Keratinocyte (primary cell): ENCODE data around the gene SCAMP2. TPM values are rescaled to one million over a fixed set of nuclear protein-coding genes. Genes with fewer than 3 reads are reported as not detected.

Source experiments
- DNase-seq: peaks from one replicate; pipeline ENCODE4 v3.0.0-alpha.2; 2011; ENCODE audit warnings: low read depth, missing footprints, low spot score
- FAIRE-seq: peaks from 2 replicates; lab custom pipeline; 2011; peaks lifted over from hg19 to GRCh38; lab: Jason Lieb, UNC
- H2AFZ ChIP-seq: 2 replicates; pipeline ENCODE4 v1.6.0; 2012; ENCODE audit warnings: low read length, control low read depth, inconsistent platforms; ENCODE audit not compliant: control insufficient read depth
- H3K27ac ChIP-seq: 2 replicates; pipeline ENCODE4 v1.5.1; 2011; ENCODE audit warnings: low read length; ENCODE audit not compliant: control insufficient read depth, insufficient read depth
- H3K27me3 ChIP-seq: 3 replicates; pipeline ENCODE4 v1.6.0; 2011; ENCODE audit warnings: low read length; ENCODE audit not compliant: control insufficient read depth, insufficient read depth; ENCODE audit errors: extremely low read depth
- H3K36me3 ChIP-seq, 2 experiments: 2 replicates in 1 of 2; 3 replicates in 1 of 2; pipeline ENCODE4 v1.5.1; 2011; ENCODE audit warnings: low read length in 2 of 2, mild to moderate bottlenecking in 1 of 2; ENCODE audit not compliant: control insufficient read depth in 2 of 2, insufficient read depth in 2 of 2; ENCODE audit errors: extremely low read depth in 1 of 2
- H3K4me1 ChIP-seq: 3 replicates; pipeline ENCODE4 v1.5.1; 2011; ENCODE audit warnings: low read length; ENCODE audit not compliant: control insufficient read depth, insufficient read depth; ENCODE audit errors: extremely low read depth
- H3K4me2 ChIP-seq: 3 replicates; pipeline ENCODE4 v1.6.0; 2011; ENCODE audit warnings: low read depth, low read length; ENCODE audit not compliant: control insufficient read depth, insufficient read depth; ENCODE audit errors: extremely low read depth
- H3K4me3 ChIP-seq, 3 experiments: fragments of 200-600 bp in 1 of 3; sonication (generic) in 1 of 3; 2 replicates in 2 of 3; 3 replicates in 1 of 3; pipeline ENCODE4 v1.5.1; 2011 to 2016; ENCODE audit warnings: low read length in 3 of 3, mild to moderate bottlenecking in 3 of 3, control low read depth in 2 of 3, inconsistent platforms in 1 of 3, low read depth in 1 of 3, mixed read lengths in 1 of 3, mixed run types in 1 of 3, moderate library complexity in 1 of 3; ENCODE audit not compliant: control insufficient read depth in 2 of 3, insufficient read depth in 2 of 3; ENCODE audit errors: extremely low read depth in 1 of 3
- H3K79me2 ChIP-seq: 2 replicates; pipeline ENCODE4 v1.6.0; 2012; ENCODE audit warnings: low read length; ENCODE audit not compliant: control insufficient read depth, insufficient read depth
- H3K9ac ChIP-seq: 3 replicates; pipeline ENCODE4 v1.6.0; 2011; ENCODE audit warnings: low read length; ENCODE audit not compliant: control insufficient read depth, insufficient read depth; ENCODE audit errors: extremely low read depth
- H3K9me1 ChIP-seq: 3 replicates; pipeline ENCODE4 v1.6.0; 2011; ENCODE audit warnings: low read length; ENCODE audit not compliant: control insufficient read depth, insufficient read depth; ENCODE audit errors: extremely low read depth
- H3K9me3 ChIP-seq: 2 replicates; pipeline ENCODE4 v1.5.1; 2012; ENCODE audit warnings: low read depth, low read length; ENCODE audit not compliant: control insufficient read depth
- H4K20me1 ChIP-seq: 3 replicates; pipeline ENCODE4 v1.6.0; 2011; ENCODE audit warnings: low read length; ENCODE audit not compliant: control insufficient read depth, insufficient read depth; ENCODE audit errors: extremely low read depth
- EZH2 ChIP-seq: IDR thresholded peaks from one replicate; pipeline ENCODE4 v1.6.1; 2012; ENCODE audit warnings: inconsistent platforms, mild to moderate bottlenecking, low read length, moderate library complexity
- dilution Hi-C: fragments of 300-500 bp; cut with MboI; formaldehyde crosslinking; loops from one replicate; pipeline ENCODE4 v1.7.0; 2020; ENCODE audit warnings: low sequenced_read_pairs; ENCODE audit not compliant: extremely low pct_ligation_motif_present
- polyA plus RNA-seq, 5 experiments: library from polyadenylated mRNA; depleted of rRNA in 3 of 5; stranded (reverse) in 3 of 5; stranded (forward) in 1 of 5; unstranded in 1 of 5; fragments of >200 nt; gene quantifications; 1 replicate in 1 of 5; 2 replicates in 3 of 5; 3 replicates in 1 of 5; pipeline versions ENCODE4 v1.2.1 to v1.2.3, GENCODE V29; 2011 to 2012; ENCODE audit warnings: missing spikeins in 2 of 5, low read depth in 1 of 5, low replicate concordance in 1 of 5
- TF ChIP-seq, protein P1 (sequence below), 3 experiments: IDR thresholded peaks in 1 of 3; conservative IDR thresholded peaks in 1 of 3; optimal IDR thresholded peaks in 1 of 3; 2 replicates in 2 of 3; 3 replicates in 1 of 3; pipeline versions ENCODE3 to v1.5.1; 2011; ENCODE audit warnings: low read length in 3 of 3, mild to moderate bottlenecking in 3 of 3, moderate library complexity in 2 of 3, control low read depth in 1 of 3, inconsistent platforms in 1 of 3; ENCODE audit not compliant: insufficient read depth in 2 of 3; ENCODE audit errors: extremely low read depth in 1 of 3

The SCAMP2 gene
- polyA plus RNA-seq, 1 donor (not counting 4 experiments of a cell fraction or from before 2014, with no cell fraction given): 72.8 TPM

- FAIRE-seq (no peak), DNase-seq (no peak)
- no peak overlapping the region for H3K9ac ChIP-seq
- no peaks in the 10 kb centered on the region for H3K27me3 ChIP-seq
- H3K36me3 ChIP-seq: peaks cover 6 to 8% of the 10 kb centered on the region in 2 experiments
- peaks cover 6% of the 10 kb centered on the region for H3K9me1 ChIP-seq
- no peak overlapping the region for H3K4me3 ChIP-seq
- no peaks in the 10 kb centered on the region for H4K20me1 ChIP-seq
- no peak overlapping the region for H3K27ac ChIP-seq
- peaks cover 22% of the 10 kb centered on the region for H3K4me1 ChIP-seq
- no peak overlapping the region for H3K4me2 ChIP-seq
- no peak overlapping the region for H2AFZ ChIP-seq
- no peaks in the 10 kb centered on the region for H3K9me3 ChIP-seq
- peaks cover 22% of the 10 kb centered on the region for H3K79me2 ChIP-seq
- dilution Hi-C loops: no loop called here
- no peak for TF ChIP-seq EZH2
- TF ChIP-seq, protein P1, sequence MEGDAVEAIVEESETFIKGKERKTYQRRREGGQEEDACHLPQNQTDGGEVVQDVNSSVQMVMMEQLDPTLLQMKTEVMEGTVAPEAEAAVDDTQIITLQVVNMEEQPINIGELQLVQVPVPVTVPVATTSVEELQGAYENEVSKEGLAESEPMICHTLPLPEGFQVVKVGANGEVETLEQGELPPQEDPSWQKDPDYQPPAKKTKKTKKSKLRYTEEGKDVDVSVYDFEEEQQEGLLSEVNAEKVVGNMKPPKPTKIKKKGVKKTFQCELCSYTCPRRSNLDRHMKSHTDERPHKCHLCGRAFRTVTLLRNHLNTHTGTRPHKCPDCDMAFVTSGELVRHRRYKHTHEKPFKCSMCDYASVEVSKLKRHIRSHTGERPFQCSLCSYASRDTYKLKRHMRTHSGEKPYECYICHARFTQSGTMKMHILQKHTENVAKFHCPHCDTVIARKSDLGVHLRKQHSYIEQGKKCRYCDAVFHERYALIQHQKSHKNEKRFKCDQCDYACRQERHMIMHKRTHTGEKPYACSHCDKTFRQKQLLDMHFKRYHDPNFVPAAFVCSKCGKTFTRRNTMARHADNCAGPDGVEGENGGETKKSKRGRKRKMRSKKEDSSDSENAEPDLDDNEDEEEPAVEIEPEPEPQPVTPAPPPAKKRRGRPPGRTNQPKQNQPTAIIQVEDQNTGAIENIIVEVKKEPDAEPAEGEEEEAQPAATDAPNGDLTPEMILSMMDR (optimal IDR thresholded peaks at IDR 0.05 in 1 of 3, IDR thresholded peaks at IDR 0.05 in 1 of 3, conservative IDR thresholded peaks at IDR 0.05 in 1 of 3; ENCODE audit: extremely low read depth in 1 of 3, insufficient read depth in 2 of 3, low read length in 3 of 3): no peak
Measured at GRCh38 chr15:74858369-74858740, 14.8 kb downstream of the SCAMP2 start.

- dilution Hi-C loops: no loop called here
- peaks cover 21% of the 10 kb centered on the region for H3K4me1 ChIP-seq
- FAIRE-seq: no peak
- H3K4me2 ChIP-seq: no peak overlapping the region
- no peak overlapping the region for H3K27ac ChIP-seq
- peaks cover 6% of the 10 kb centered on the region for H3K9me1 ChIP-seq
- peaks cover 20% of the 10 kb centered on the region for H3K79me2 ChIP-seq
- peaks cover 10 to 14% of the 10 kb centered on the region in 2 experiments for H3K36me3 ChIP-seq
- H2AFZ ChIP-seq: no peak overlapping the region
- TF ChIP-seq EZH2: no peak
- TF ChIP-seq, protein P1 (optimal IDR thresholded peaks at IDR 0.05 in 1 of 3, IDR thresholded peaks at IDR 0.05 in 1 of 3, conservative IDR thresholded peaks at IDR 0.05 in 1 of 3; ENCODE audit: extremely low read depth in 1 of 3, insufficient read depth in 2 of 3, low read length in 3 of 3): no peak
- H3K9me3 ChIP-seq: no peaks in the 10 kb centered on the region
- H4K20me1 ChIP-seq: no peaks in the 10 kb centered on the region
- H3K4me3 ChIP-seq: no peak overlapping the region
- H3K9ac ChIP-seq: no peak overlapping the region
- DNase-seq: no peak
- no peaks in the 10 kb centered on the region for H3K27me3 ChIP-seq
Measured at GRCh38 chr15:74857671-74858368, 15.3 kb downstream of the SCAMP2 start.
